HG03025 (cell line): Measurements from ENCODE around the gene SETD5.

Source experiments
- ATAC-seq: cut with Tn5 transposase; IDR thresholded peaks from one replicate; pipeline ENCODE4 v1.9.1; 2021; ENCODE audit warnings: mild to moderate bottlenecking, moderate library complexity; ENCODE audit not compliant: unreplicated experiment, low FRiP score

The SETD5 gene

GRCh38 chr3:9507586-9508578, 110.5 kb downstream of the SETD5 start:
- ATAC-seq = no peak

GRCh38 chr3:9508781-9509180, 111.4 kb downstream of the SETD5 start:
- ATAC-seq = no peak

GRCh38 chr3:9512456-9513045, 115.1 kb downstream of the SETD5 start:
- no peak for ATAC-seq

GRCh38 chr3:9514306-9514705, 116.9 kb downstream of the SETD5 start:
- ATAC-seq = no peak

- ATAC-seq = no peak
These were observed 117.5 kb downstream of the SETD5 start for GRCh38 chr3:9514956-9515355.

- no peak for ATAC-seq
These were observed 127.7 kb downstream of the SETD5 start for GRCh38 chr3:9525078-9525477.
